GM18867 (cell line): ENCODE measurements around the gene FEZ2.

Experiments used
- ATAC-seq: cut with Tn5 transposase; IDR thresholded peaks from one replicate; pipeline ENCODE4 v1.9.1; 2021; ENCODE audit warnings: mild to moderate bottlenecking, moderate library complexity; ENCODE audit not compliant: unreplicated experiment

Gene FEZ2

DNA sequence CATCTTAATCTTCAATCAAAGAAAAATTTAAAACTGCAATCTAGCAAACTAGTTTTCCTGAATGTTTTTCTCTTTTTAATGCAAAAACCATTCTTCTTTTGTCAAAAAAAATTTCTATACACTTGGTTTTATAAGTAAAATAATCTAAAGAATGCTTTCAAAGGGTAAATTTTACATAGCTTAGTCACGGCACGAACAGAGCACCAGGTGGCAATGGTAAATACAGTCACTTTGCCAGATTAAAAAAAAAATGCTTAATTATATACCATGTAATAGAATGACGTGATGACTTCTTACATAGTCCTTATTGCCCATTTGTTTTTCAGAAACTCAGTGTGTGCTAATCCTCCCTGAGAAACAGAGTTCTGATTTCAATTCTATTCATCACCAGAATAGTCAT lies 10.4 kb downstream of the FEZ2 start:
- ATAC-seq, result no peak

DNA sequence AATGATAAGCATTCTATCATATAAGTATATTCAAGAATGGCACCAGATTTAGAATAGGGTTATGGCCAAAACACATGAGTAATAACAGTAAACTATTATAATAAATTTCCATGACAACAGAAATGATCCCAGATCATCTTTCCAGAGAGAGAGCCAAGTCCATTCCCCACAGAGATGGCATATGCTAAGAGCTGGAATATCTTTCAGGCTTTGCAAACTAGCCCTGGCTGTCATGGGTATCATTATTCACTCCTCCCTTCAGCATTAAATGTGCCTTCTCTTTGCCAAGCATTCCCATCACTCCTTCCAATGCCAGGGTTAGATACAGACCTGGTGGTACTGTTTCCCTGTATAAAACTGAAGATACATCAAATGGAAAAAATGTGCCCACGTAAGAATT lies 10.9 kb downstream of the FEZ2 start:
- no peak for ATAC-seq

GRCh38 chr2:36586672-36587071 lies 11.3 kb downstream of the FEZ2 start:
- no peak for ATAC-seq

GRCh38 chr2:36584148-36584794 lies 13.7 kb downstream of the FEZ2 start:
- ATAC-seq, result no peak

GRCh38 chr2:36582951-36583350 lies 15.0 kb downstream of the FEZ2 start:
- ATAC-seq, result no peak

- no peak for ATAC-seq
Observed at GRCh38 chr2:36582538-36582937, 15.4 kb downstream of the FEZ2 start.

DNA sequence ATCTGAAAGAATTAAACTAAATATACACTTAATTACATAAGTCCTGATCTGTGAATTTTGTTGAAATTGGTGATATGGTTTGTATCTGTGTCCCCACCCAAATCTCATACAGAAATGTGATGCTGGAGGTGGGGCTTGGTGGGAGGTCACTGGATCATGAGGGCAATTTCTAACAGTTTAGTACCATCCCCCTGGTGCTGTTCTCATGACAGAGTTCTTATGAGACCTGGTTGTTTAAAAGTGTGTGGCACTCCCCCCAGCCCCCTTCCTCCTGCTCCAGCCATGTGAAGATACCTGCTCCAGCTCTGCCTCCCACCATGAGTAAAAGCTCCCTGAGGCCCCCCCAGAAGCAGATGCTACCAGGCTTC lies 18.7 kb downstream of the FEZ2 start:
- no peak for ATAC-seq

GRCh38 chr2:36578343-36579296 lies 19.3 kb downstream of the FEZ2 start:
- no peak for ATAC-seq

DNA sequence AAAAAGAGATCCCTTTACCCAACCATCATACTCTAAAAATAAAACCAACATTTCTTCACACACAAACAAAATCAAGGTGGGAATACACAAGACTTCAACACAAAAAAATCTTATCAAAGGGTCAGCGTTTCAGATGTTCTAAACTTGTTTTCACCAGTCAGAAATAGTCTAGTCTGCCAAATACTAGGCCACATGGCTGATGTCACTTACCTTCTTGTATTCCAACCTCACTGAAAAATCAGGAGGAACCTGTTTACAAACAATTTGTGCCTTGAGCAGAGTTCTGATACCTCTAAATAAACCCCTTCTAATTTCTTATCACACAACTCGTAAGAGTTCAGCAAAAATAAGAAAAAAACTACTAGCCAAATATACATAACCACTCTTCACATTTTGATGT lies 20.1 kb downstream of the FEZ2 start:
- ATAC-seq, result no peak

DNA sequence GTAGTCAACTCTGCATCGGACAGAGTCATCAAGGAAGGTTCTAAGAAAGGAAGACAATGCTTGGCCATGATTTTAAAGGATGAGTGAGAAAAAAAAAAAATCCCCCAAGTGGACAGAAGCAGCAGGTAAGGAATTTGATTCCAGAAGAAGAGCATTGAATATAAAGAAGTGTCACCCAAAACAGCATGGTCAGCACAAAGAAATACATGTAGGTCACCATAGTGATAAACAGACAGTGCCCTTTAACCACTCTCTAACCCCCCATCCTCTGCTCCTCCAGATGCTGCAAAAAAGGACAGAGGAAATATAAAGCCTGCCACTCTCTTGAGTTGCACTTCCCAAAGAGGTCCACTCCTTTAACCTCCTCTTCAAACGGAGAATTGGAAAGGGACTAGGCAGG lies 23.4 kb downstream of the FEZ2 start:
- ATAC-seq, result no peak

DNA sequence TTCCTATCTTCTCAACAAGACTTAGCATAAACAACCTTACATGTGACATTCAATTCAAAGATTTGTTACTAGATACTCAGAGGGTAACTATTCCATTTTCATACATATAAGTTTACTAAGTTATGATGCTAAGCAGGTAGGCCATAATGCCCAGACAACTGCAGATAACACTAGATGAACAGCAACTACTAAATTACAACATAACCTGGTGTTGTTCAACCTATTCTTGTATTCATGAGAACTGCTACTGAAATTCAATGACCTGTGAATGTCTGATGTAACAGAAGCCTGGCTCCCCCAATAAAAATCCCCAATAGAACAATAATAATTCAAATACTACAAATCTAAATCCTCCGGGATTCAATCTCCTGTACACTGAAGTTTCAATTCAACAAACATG lies 24.8 kb downstream of the FEZ2 start:
- no peak for ATAC-seq

DNA sequence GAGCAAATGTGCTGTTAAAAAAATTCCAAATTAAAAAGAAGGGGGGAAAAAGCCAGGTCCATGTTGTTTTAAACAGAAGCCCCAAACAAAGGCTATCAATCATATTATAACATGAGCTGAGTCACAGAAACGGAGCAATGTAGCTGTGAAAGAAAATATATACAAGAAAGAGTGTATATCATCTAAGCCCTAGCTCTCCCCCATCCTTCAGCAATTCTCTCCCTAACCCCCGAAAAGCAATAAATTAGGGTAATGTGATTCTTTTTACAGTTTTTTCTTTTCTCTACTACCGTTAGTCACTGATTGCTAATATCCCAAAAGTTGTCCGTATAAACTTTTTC lies 25.3 kb downstream of the FEZ2 start:
- no peak for ATAC-seq

GRCh38 chr2:36572054-36572718 lies 25.8 kb downstream of the FEZ2 start:
- ATAC-seq, result no peak

DNA sequence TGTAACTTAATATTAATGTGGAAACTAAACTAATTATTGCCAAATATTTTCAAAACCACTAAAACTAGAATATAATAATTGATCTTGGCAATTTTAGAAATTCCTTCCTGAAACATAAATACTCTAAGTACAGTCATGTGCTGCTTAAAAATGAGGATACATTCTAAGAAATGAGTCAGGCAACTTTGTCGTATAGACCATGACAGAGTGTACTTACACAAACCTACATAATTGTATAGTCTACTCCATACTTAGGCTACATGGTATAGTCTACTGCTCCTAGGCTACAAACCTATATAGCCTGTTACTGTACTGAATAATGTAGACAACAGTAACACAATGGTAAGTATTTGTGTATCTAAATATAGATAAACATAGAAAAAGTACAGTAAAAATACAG lies 27.6 kb downstream of the FEZ2 start:
- no peak for ATAC-seq

- no peak for ATAC-seq
Observed at GRCh38 chr2:36569267-36569856, 28.6 kb downstream of the FEZ2 start.

- ATAC-seq, result no peak
Observed at GRCh38 chr2:36568516-36569246, 29.3 kb downstream of the FEZ2 start.

DNA sequence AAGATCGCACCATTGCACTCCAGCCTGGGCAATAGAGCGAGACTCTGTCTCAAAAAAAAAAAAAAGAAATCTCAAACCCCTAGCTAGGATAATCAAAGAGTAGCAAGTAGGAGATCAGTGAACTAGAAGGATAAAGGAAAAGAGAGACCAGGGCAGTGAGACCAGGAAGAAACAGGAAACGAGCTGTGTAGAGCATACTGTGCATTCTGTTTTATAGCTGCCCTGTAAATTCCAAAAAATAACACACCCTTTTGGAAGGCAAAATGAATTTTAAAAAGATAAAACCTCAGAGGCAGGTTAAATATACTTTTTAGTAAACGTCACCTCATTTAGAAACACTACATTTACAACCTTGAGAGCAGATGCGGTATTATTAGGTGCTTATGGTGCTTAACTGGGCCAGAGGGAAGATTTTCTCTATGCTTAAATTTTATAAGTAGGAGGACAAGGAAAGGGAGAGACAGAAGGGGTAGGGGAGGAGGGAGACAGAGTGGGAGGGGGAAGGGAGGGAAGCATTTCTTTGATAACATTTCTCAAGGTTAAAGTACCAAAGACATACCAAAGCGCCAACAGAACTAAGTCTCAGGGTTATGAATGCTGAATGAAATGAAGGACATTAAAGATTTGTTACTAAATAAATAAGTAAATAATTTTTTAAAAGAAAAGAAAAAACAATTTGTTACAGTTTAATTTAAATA lies 30.1 kb downstream of the FEZ2 start:
- ATAC-seq, result no peak

- no peak for ATAC-seq
Observed at GRCh38 chr2:36566887-36567286, 31.1 kb downstream of the FEZ2 start.

GRCh38 chr2:36565712-36566111 lies 32.3 kb downstream of the FEZ2 start:
- ATAC-seq, result no peak

DNA sequence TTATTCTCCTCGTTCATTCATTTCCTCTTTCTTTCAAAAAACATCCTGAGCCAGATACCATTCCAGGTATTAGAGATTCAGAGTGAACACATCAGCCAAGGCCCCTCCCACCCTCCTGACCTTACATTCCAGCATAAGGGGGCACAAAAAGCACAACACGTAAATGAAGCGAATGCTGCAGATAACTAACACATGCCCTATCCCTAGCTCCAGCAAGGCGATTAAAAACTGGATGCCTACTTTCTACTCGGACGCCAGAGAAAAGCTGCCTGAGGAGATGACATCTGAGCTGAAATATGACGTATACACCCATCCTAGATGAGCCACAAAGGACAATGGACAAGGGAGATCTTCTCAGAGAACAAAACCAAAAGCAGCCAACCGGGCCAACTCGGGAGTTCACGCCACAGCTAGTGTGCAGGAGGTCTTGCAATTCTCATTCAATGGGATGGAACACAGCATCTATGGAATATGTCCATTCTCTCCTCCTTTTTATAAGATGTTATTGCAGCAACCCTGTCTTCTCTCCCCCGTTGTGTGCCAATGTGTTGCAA lies 33.5 kb downstream of the FEZ2 start:
- no peak for ATAC-seq
